Keratinocyte (primary cell): ENCODE data around the gene SETDB1. TPM values are rescaled to one million over a fixed set of nuclear protein-coding genes. Genes with fewer than 3 reads are reported as not detected.

Source experiments
- DNase-seq: peaks from one replicate; pipeline ENCODE4 v3.0.0-alpha.2; 2011; ENCODE audit warnings: low read depth, missing footprints, low spot score
- FAIRE-seq: peaks from 2 replicates; lab custom pipeline; 2011; peaks lifted over from hg19 to GRCh38; lab: Jason Lieb, UNC
- H2AFZ ChIP-seq: 2 replicates; pipeline ENCODE4 v1.6.0; 2012; ENCODE audit warnings: low read length, control low read depth, inconsistent platforms; ENCODE audit not compliant: control insufficient read depth
- H3K27ac ChIP-seq: 2 replicates; pipeline ENCODE4 v1.5.1; 2011; ENCODE audit warnings: low read length; ENCODE audit not compliant: control insufficient read depth, insufficient read depth
- H3K27me3 ChIP-seq: 3 replicates; pipeline ENCODE4 v1.6.0; 2011; ENCODE audit warnings: low read length; ENCODE audit not compliant: control insufficient read depth, insufficient read depth; ENCODE audit errors: extremely low read depth
- H3K36me3 ChIP-seq, 2 experiments: 2 replicates in 1 of 2; 3 replicates in 1 of 2; pipeline ENCODE4 v1.5.1; 2011; ENCODE audit warnings: low read length in 2 of 2, mild to moderate bottlenecking in 1 of 2; ENCODE audit not compliant: control insufficient read depth in 2 of 2, insufficient read depth in 2 of 2; ENCODE audit errors: extremely low read depth in 1 of 2
- H3K4me1 ChIP-seq: 3 replicates; pipeline ENCODE4 v1.5.1; 2011; ENCODE audit warnings: low read length; ENCODE audit not compliant: control insufficient read depth, insufficient read depth; ENCODE audit errors: extremely low read depth
- H3K4me2 ChIP-seq: 3 replicates; pipeline ENCODE4 v1.6.0; 2011; ENCODE audit warnings: low read depth, low read length; ENCODE audit not compliant: control insufficient read depth, insufficient read depth; ENCODE audit errors: extremely low read depth
- H3K4me3 ChIP-seq, 3 experiments: fragments of 200-600 bp in 1 of 3; sonication (generic) in 1 of 3; 2 replicates in 2 of 3; 3 replicates in 1 of 3; pipeline ENCODE4 v1.5.1; 2011 to 2016; ENCODE audit warnings: low read length in 3 of 3, mild to moderate bottlenecking in 3 of 3, control low read depth in 2 of 3, inconsistent platforms in 1 of 3, low read depth in 1 of 3, mixed read lengths in 1 of 3, mixed run types in 1 of 3, moderate library complexity in 1 of 3; ENCODE audit not compliant: control insufficient read depth in 2 of 3, insufficient read depth in 2 of 3; ENCODE audit errors: extremely low read depth in 1 of 3
- H3K79me2 ChIP-seq: 2 replicates; pipeline ENCODE4 v1.6.0; 2012; ENCODE audit warnings: low read length; ENCODE audit not compliant: control insufficient read depth, insufficient read depth
- H3K9ac ChIP-seq: 3 replicates; pipeline ENCODE4 v1.6.0; 2011; ENCODE audit warnings: low read length; ENCODE audit not compliant: control insufficient read depth, insufficient read depth; ENCODE audit errors: extremely low read depth
- H3K9me1 ChIP-seq: 3 replicates; pipeline ENCODE4 v1.6.0; 2011; ENCODE audit warnings: low read length; ENCODE audit not compliant: control insufficient read depth, insufficient read depth; ENCODE audit errors: extremely low read depth
- H3K9me3 ChIP-seq: 2 replicates; pipeline ENCODE4 v1.5.1; 2012; ENCODE audit warnings: low read depth, low read length; ENCODE audit not compliant: control insufficient read depth
- H4K20me1 ChIP-seq: 3 replicates; pipeline ENCODE4 v1.6.0; 2011; ENCODE audit warnings: low read length; ENCODE audit not compliant: control insufficient read depth, insufficient read depth; ENCODE audit errors: extremely low read depth
- CTCF ChIP-seq, 3 experiments: IDR thresholded peaks in 1 of 3; conservative IDR thresholded peaks in 1 of 3; optimal IDR thresholded peaks in 1 of 3; 2 replicates in 2 of 3; 3 replicates in 1 of 3; pipeline versions ENCODE3 to v1.5.1; 2011; ENCODE audit warnings: low read length in 3 of 3, mild to moderate bottlenecking in 3 of 3, moderate library complexity in 2 of 3, control low read depth in 1 of 3, inconsistent platforms in 1 of 3; ENCODE audit not compliant: insufficient read depth in 2 of 3; ENCODE audit errors: extremely low read depth in 1 of 3
- EZH2 ChIP-seq: IDR thresholded peaks from one replicate; pipeline ENCODE4 v1.6.1; 2012; ENCODE audit warnings: inconsistent platforms, mild to moderate bottlenecking, low read length, moderate library complexity
- dilution Hi-C: fragments of 300-500 bp; cut with MboI; formaldehyde crosslinking; loops from one replicate; pipeline ENCODE4 v1.7.0; 2020; ENCODE audit warnings: low sequenced_read_pairs; ENCODE audit not compliant: extremely low pct_ligation_motif_present
- polyA plus RNA-seq, 5 experiments: library from polyadenylated mRNA; depleted of rRNA in 3 of 5; stranded (reverse) in 3 of 5; stranded (forward) in 1 of 5; unstranded in 1 of 5; fragments of >200 nt; gene quantifications; 1 replicate in 1 of 5; 2 replicates in 3 of 5; 3 replicates in 1 of 5; pipeline versions ENCODE4 v1.2.1 to v1.2.3, GENCODE V29; 2011 to 2012; ENCODE audit warnings: missing spikeins in 2 of 5, low read depth in 1 of 5, low replicate concordance in 1 of 5

SETDB1 gene
- polyA plus RNA-seq, 1 donor (not counting 4 experiments of a cell fraction or from before 2014, with no cell fraction given): 31.3 TPM

DNA sequence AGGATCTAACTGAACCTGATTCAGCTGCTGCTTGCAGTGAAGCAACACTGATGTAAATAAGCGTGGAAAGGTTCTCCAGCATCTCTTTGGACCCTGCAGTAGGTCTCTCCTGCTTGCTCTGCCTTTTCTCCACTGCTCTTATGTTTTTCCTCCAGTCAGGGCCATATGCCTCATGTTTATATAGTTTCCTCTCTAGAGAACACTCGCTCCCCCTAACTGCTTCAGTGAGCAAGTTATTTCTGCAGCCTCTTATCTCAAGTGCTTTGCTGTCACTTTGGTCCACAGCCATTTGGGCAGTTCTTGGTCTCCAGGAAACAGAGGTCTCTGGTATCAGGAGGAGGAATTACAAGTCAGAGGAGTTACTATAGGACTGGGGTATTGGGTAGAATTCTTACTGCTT is 87.4 kb downstream of the SETDB1 start:
- no peaks in the 10 kb centered on the region for H3K9me3 ChIP-seq
- TF ChIP-seq CTCF (optimal IDR thresholded peaks at IDR 0.05 in 1 of 3, IDR thresholded peaks at IDR 0.05 in 1 of 3, conservative IDR thresholded peaks at IDR 0.05 in 1 of 3; ENCODE audit: extremely low read depth in 1 of 3, insufficient read depth in 2 of 3, low read length in 3 of 3) (no peak), EZH2 (no peak)
- no peak overlapping the region for H2AFZ ChIP-seq
- H3K79me2 ChIP-seq: no peaks in the 10 kb centered on the region
- no peak for DNase-seq
- no peak for FAIRE-seq
- H3K36me3 ChIP-seq: peaks cover 0 to 6% of the 10 kb centered on the region in 2 experiments
- no peak overlapping the region for H3K4me3 ChIP-seq
- dilution Hi-C loops: no loop called here
- no peak overlapping the region for H3K27ac ChIP-seq
- no peaks in the 10 kb centered on the region for H3K27me3 ChIP-seq
- no peak overlapping the region for H3K9ac ChIP-seq
- H3K4me2 ChIP-seq: no peak overlapping the region
- no peaks in the 10 kb centered on the region for H4K20me1 ChIP-seq
- peaks cover 2% of the 10 kb centered on the region for H3K9me1 ChIP-seq
- H3K4me1 ChIP-seq: peaks cover 11% of the 10 kb centered on the region

Other genes starting within 250 kb of the SETDB1 start
- gene GOLPH3L, start 229.2 kb upstream of the SETDB1 start, polyA plus RNA-seq: 14.0 to 22.2 TPM (median 19.5 TPM) in 3 replicates
- gene HORMAD1, start 205.5 kb upstream of the SETDB1 start, polyA plus RNA-seq: 1.4 to 3.3 TPM (median 2.4 TPM) in 3 replicates
- gene CTSS, start 160.6 kb upstream of the SETDB1 start, polyA plus RNA-seq: 1.4 to 1.8 TPM (median 1.7 TPM) in 3 replicates
- gene CTSK, start 118.1 kb upstream of the SETDB1 start, polyA plus RNA-seq: 20.0 to 71.7 TPM (median 40.5 TPM) in 3 replicates
- 17.8 to 22.1 TPM (median 19.6 TPM) in 3 replicates for gene ARNT, start 49.8 kb upstream of the SETDB1 start, polyA plus RNA-seq
- not detected in 3 replicates for gene CTXND2, start 39.2 kb upstream of the SETDB1 start, polyA plus RNA-seq
- 75.0 to 172 TPM (median 121 TPM) in 3 replicates for gene CERS2, start 48.5 kb downstream of the SETDB1 start, polyA plus RNA-seq
- gene ANXA9, start 55.9 kb downstream of the SETDB1 start, polyA plus RNA-seq: 0.68 to 0.85 TPM (median 0.76 TPM) in 3 replicates
- gene MINDY1, start 80.5 kb downstream of the SETDB1 start, polyA plus RNA-seq: 11.2 to 20.4 TPM (median 11.6 TPM) in 3 replicates
- 14.4 to 16.4 TPM (median 15.4 TPM) in 3 replicates for gene PRUNE1, start 82.1 kb downstream of the SETDB1 start, polyA plus RNA-seq
- gene BNIPL, start 110.2 kb downstream of the SETDB1 start, polyA plus RNA-seq: 4.6 to 25.8 TPM (median 9.8 TPM) in 3 replicates
- gene C1orf56, start 121.4 kb downstream of the SETDB1 start, polyA plus RNA-seq: 0.26 to 0.40 TPM (median 0.39 TPM) in 3 replicates
- gene CDC42SE1, start 133.3 kb downstream of the SETDB1 start, polyA plus RNA-seq: 127 to 151 TPM (median 138 TPM) in 3 replicates
- 8.8 to 16.4 TPM (median 10.8 TPM) in 3 replicates for gene MLLT11, start 134.0 kb downstream of the SETDB1 start, polyA plus RNA-seq
- 11.5 to 13.3 TPM (median 11.8 TPM) in 3 replicates for gene GABPB2, start 144.4 kb downstream of the SETDB1 start, polyA plus RNA-seq
- gene SEMA6C, start 220.3 kb downstream of the SETDB1 start, polyA plus RNA-seq: 0.43 to 1.9 TPM (median 0.93 TPM) in 3 replicates
- gene TNFAIP8L2, start 230.3 kb downstream of the SETDB1 start, polyA plus RNA-seq: not detected in 3 replicates
- gene LYSMD1, start 239.5 kb downstream of the SETDB1 start, polyA plus RNA-seq: 3.6 to 5.6 TPM (median 4.4 TPM) in 3 replicates
- gene SCNM1, start 239.8 kb downstream of the SETDB1 start, polyA plus RNA-seq: 11.0 to 34.4 TPM (median 26.2 TPM) in 3 replicates
- 0.18 to 0.42 TPM (median 0.34 TPM) in 3 replicates for gene TMOD4, start 249.6 kb downstream of the SETDB1 start, polyA plus RNA-seq